Hepatocyte (in vitro differentiated cells): Measurements from ENCODE around the gene MACROD2.

ENCODE experiments used
- EZH2 ChIP-seq: fragments of 200-600 bp; sonication (generic); IDR thresholded peaks from 2 replicates; pipeline ENCODE4 v1.6.1; 2016; ENCODE audit warnings: antibody characterized with exemption, mild to moderate bottlenecking, borderline replicate concordance
- EZH2phosphoT487 ChIP-seq: fragments of 200-600 bp; sonication (generic); IDR thresholded peaks from one replicate; pipeline ENCODE4 v1.6.1; 2018; ENCODE audit warnings: antibody characterized with exemption, mild to moderate bottlenecking, low read depth, moderate library complexity; ENCODE audit not compliant: unreplicated experiment, severe bottlenecking
- TF ChIP-seq, protein P1 (sequence below): fragments of 200-600 bp; sonication (generic); IDR thresholded peaks from 2 replicates; pipeline ENCODE4 v1.5.1; 2016; ENCODE audit warnings: antibody characterized with exemption, mild to moderate bottlenecking; ENCODE audit not compliant: poor library complexity

DNA sequence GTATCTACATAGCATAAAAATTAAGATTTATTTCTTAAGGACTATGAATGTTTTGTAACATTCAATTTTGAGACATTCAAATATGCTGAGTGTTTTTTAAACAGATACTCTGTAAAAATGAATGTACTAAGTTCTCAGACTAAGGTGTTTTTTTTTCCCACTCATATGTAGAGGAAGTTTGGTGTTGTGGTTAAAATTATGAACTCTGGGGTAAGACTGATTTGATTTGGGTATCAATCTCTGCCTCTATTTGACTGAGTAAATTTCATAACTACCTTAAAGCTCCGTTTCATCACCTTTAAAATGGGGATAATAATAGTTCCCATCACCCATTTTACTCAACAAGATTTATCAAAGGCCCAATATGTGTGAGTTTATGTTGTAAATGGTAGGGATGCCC is 728.7 kb downstream of the MACROD2 start:
- TF ChIP-seq, protein P1, sequence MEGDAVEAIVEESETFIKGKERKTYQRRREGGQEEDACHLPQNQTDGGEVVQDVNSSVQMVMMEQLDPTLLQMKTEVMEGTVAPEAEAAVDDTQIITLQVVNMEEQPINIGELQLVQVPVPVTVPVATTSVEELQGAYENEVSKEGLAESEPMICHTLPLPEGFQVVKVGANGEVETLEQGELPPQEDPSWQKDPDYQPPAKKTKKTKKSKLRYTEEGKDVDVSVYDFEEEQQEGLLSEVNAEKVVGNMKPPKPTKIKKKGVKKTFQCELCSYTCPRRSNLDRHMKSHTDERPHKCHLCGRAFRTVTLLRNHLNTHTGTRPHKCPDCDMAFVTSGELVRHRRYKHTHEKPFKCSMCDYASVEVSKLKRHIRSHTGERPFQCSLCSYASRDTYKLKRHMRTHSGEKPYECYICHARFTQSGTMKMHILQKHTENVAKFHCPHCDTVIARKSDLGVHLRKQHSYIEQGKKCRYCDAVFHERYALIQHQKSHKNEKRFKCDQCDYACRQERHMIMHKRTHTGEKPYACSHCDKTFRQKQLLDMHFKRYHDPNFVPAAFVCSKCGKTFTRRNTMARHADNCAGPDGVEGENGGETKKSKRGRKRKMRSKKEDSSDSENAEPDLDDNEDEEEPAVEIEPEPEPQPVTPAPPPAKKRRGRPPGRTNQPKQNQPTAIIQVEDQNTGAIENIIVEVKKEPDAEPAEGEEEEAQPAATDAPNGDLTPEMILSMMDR, result no peak
- TF ChIP-seq EZH2phosphoT487 (no peak), EZH2 (no peak)
